Endothelial cell of umbilical vein (primary cell): Measurements from ENCODE around the gene SCAPER. TPM values are rescaled to one million over a fixed set of nuclear protein-coding genes. Genes with fewer than 3 reads are reported as not detected.
"Not testable (repeated sequence)": the region's sequence is repeated elsewhere in the genome, so short reads cannot be mapped to it uniquely, and the experiment has no call there.

Source experiments
- BruUV-seq: library from RNA; stranded (reverse); fragments of 400-500 nt; replicated peaks from 2 replicates; lab custom pipeline; 2021; lab: Mats Ljungman, UMichigan
- CTCF ChIA-PET: fragments of 300-600, 350-600 bp; sonication (Branson Sonifier 250); formaldehyde crosslinking; loops from one replicate; lab custom pipeline; 2021; ENCODE audit warnings: antibody characterized with exemption, inconsistent platforms; lab: Charles Lee
- POLR2A ChIA-PET: fragments of 300-600, 350-600 bp; sonication (Branson Sonifier 250); formaldehyde crosslinking; loops from one replicate; lab custom pipeline; 2021; ENCODE audit warnings: antibody characterized with exemption, inconsistent platforms; lab: Charles Lee
- DNase-seq: peaks from one replicate; pipeline ENCODE4 v3.0.0-alpha.2; 2011; ENCODE audit warnings: low read depth, low spot score
- FAIRE-seq: peaks from 2 replicates; lab custom pipeline; 2011; peaks lifted over from hg19 to GRCh38; lab: Jason Lieb, UNC
- H2AFZ ChIP-seq: 2 replicates; pipeline ENCODE4 v1.6.0; 2012; ENCODE audit warnings: low read depth, low read length, control low read depth, inconsistent platforms
- H3K27ac ChIP-seq: 2 replicates; pipeline ENCODE4 v1.5.1; 2011; ENCODE audit warnings: low read depth, mild to moderate bottlenecking, control low read depth, low read length, moderate library complexity; ENCODE audit not compliant: insufficient read depth
- H3K27me3 ChIP-seq, 2 experiments: 2 replicates each; pipeline versions ENCODE4 v1.6.0 to v1.6.1; 2011; ENCODE audit warnings: low read length in 2 of 2, mixed read lengths in 1 of 2; ENCODE audit not compliant: control insufficient read depth in 2 of 2, insufficient read depth in 2 of 2
- H3K36me3 ChIP-seq, 2 experiments: 2 replicates in 1 of 2; 3 replicates in 1 of 2; pipeline ENCODE4 v1.5.1; 2011; ENCODE audit warnings: low read length in 2 of 2, mild to moderate bottlenecking in 1 of 2, moderate library complexity in 1 of 2; ENCODE audit not compliant: control insufficient read depth in 2 of 2, insufficient read depth in 2 of 2; ENCODE audit errors: extremely low read depth in 1 of 2
- H3K4me1 ChIP-seq: 3 replicates; pipeline ENCODE4 v1.5.1; 2011; ENCODE audit warnings: mild to moderate bottlenecking, low read length; ENCODE audit not compliant: control insufficient read depth, insufficient read depth; ENCODE audit errors: extremely low read depth
- H3K4me2 ChIP-seq: 2 replicates; pipeline ENCODE4 v1.6.1; 2011; ENCODE audit warnings: low read length, control low read depth, mixed read lengths; ENCODE audit not compliant: insufficient read depth
- H3K4me3 ChIP-seq, 3 experiments: fragments of 200-600 bp in 1 of 3; sonication (generic), shearing (Covaris generic) in 1 of 3; replicated peaks in 1 of 3; 2 replicates each; pipeline ENCODE4 v1.5.1; 2011 to 2016; ENCODE audit warnings: control low read depth in 3 of 3, low read length in 3 of 3, mild to moderate bottlenecking in 2 of 3, inconsistent platforms in 1 of 3, low read depth in 1 of 3, moderate library complexity in 1 of 3; ENCODE audit not compliant: insufficient read depth in 1 of 3
- H3K79me2 ChIP-seq: 2 replicates; pipeline ENCODE4 v1.6.0; 2012; ENCODE audit warnings: low read length, inconsistent platforms; ENCODE audit not compliant: control insufficient read depth, insufficient read depth
- H3K9ac ChIP-seq: replicated peaks from 2 replicates; pipeline ENCODE3; 2011; ENCODE audit warnings: low read length, control low read depth; ENCODE audit not compliant: insufficient read depth; ENCODE audit errors: extremely low read depth
- H3K9me1 ChIP-seq: replicated peaks from 3 replicates; pipeline ENCODE4 v1.6.0; 2011; ENCODE audit warnings: mild to moderate bottlenecking, low read length; ENCODE audit not compliant: control insufficient read depth, insufficient read depth; ENCODE audit errors: extremely low read depth
- H3K9me3 ChIP-seq: replicated peaks from 2 replicates; pipeline ENCODE4 v1.5.1; 2012; ENCODE audit warnings: low read length, inconsistent platforms; ENCODE audit not compliant: control insufficient read depth, insufficient read depth
- H4K20me1 ChIP-seq: replicated peaks from 2 replicates; pipeline ENCODE3; 2011; ENCODE audit warnings: mild to moderate bottlenecking, low read length; ENCODE audit not compliant: control insufficient read depth, insufficient read depth; ENCODE audit errors: extremely low read depth
- CTCF ChIP-seq, 2 donors: IDR thresholded peaks; 1 replicate in 1 of 2; 2 replicates in 1 of 2; pipeline ENCODE4 v1.5.1; 2011; ENCODE audit warnings: low read length in 2 of 2, mild to moderate bottlenecking in 2 of 2, moderate library complexity in 2 of 2, control low read depth in 1 of 2, inconsistent platforms in 1 of 2, low read depth in 1 of 2; ENCODE audit not compliant: insufficient read depth in 1 of 2; ENCODE audit errors: extremely low read depth in 1 of 2
- EZH2 ChIP-seq: IDR thresholded peaks from 2 replicates; pipeline ENCODE4 v1.6.1; 2012; ENCODE audit warnings: borderline replicate concordance, low read depth, mild to moderate bottlenecking, moderate library complexity, low read length, inconsistent platforms; ENCODE audit not compliant: severe bottlenecking
- MAX ChIP-seq: IDR thresholded peaks from 2 replicates; pipeline ENCODE4 v1.6.1; 2011; ENCODE audit not compliant: insufficient read depth, insufficient read length
- MYC ChIP-seq: IDR thresholded peaks from one replicate; pipeline ENCODE4 v1.6.1; 2011; ENCODE audit warnings: mild to moderate bottlenecking, low read depth, low read length
- POLR2AphosphoS5 ChIP-seq: IDR thresholded peaks from 2 replicates; pipeline ENCODE4 v1.6.1; 2012; ENCODE audit warnings: low read depth, mild to moderate bottlenecking, control low read depth, low read length, moderate library complexity; ENCODE audit not compliant: insufficient read depth
- dilution Hi-C: fragments of 300-500 bp; cut with MboI; formaldehyde crosslinking; loops from one replicate; pipeline ENCODE4 v1.15.0; 2019; ENCODE audit warnings: low sequenced_read_pairs; ENCODE audit not compliant: extremely low pct_ligation_motif_present
- intact Hi-C: fragments of 100-400 bp; cut with micrococcal nuclease; formaldehyde crosslinking; loops from one replicate; pipeline ENCODE4 v1.10.0; 2022
- polyA plus RNA-seq, 4 experiments: library from polyadenylated mRNA; depleted of rRNA in 3 of 4; stranded (reverse) in 3 of 4; unstranded in 1 of 4; fragments of >200 nt; gene quantifications; 2 replicates each; pipeline versions ENCODE4 v1.2.1 to v1.2.3, GENCODE V29; 2011 to 2012; ENCODE audit warnings: missing spikeins in 1 of 4
- total RNA-seq: library from RNA; stranded (reverse); gene quantifications from 2 replicates; pipeline ENCODE4 v1.2.3, GENCODE V29; 2021

The SCAPER gene
- total and polyA plus RNA-seq, 2 donors (not counting 3 experiments of a cell fraction or from before 2014, with no cell fraction given): 2.7 to 12.7 TPM

GRCh38 chr15:76696840-76697239, 208.3 kb downstream of the SCAPER start:
- TF ChIP-seq POLR2AphosphoS5 (no peak), MYC (no peak), CTCF (IDR thresholded peaks at IDR 0.05; ENCODE audit: extremely low read depth in 1 of 2, insufficient read depth in 1 of 2, low read depth in 1 of 2, low read length in 2 of 2) (no peak), EZH2 (no peak), MAX (no peak)
- no TSS peak for BruUV-seq
- Histone ChIP-seq H3K36me3 (peaks cover 0 to 4% of the 10 kb centered on the region in 2 experiments), H2AFZ (no peak overlapping the region), H3K79me2 (no peaks in the 10 kb centered on the region), H3K4me2 (no peak overlapping the region), H3K9ac (no peak overlapping the region), H3K9me1 (no peaks in the 10 kb centered on the region), H3K27me3 (no peaks in the 10 kb centered on the region), H3K4me1 (no peaks in the 10 kb centered on the region), H3K27ac (no peak overlapping the region), H4K20me1 (no peaks in the 10 kb centered on the region), H3K4me3 (no peak overlapping the region), H3K9me3 (no peaks in the 10 kb centered on the region)
- peak; percentile 53 for FAIRE-seq
- no peak for DNase-seq
- intact Hi-C loops (no loop called here), dilution Hi-C loops (no loop called here)
- ChIA-PET POLR2A (no interaction called here), CTCF (interaction anchor here (1.3 kb wide), 1 partner anchor 10 kb away, joined by 3 read pairs; no protein-coding TSS in a partner anchor)

GRCh38 chr15:76692546-76692945, 212.6 kb downstream of the SCAPER start:
- dilution Hi-C loops, H3K27ac ChIP-seq, POLR2A ChIA-PET, H3K9ac ChIP-seq, H3K36me3 ChIP-seq, DNase-seq, intact Hi-C loops, BruUV-seq, FAIRE-seq, H3K4me3 ChIP-seq, H3K27me3 ChIP-seq, H3K4me2 ChIP-seq, H3K4me1 ChIP-seq, CTCF ChIA-PET, H3K79me2 ChIP-seq, H4K20me1 ChIP-seq, H3K9me3 ChIP-seq, H3K9me1 ChIP-seq, H2AFZ ChIP-seq: not testable (repeated sequence)

- H3K9ac ChIP-seq, H3K27ac ChIP-seq, H3K4me1 ChIP-seq, dilution Hi-C loops, H2AFZ ChIP-seq, H3K4me3 ChIP-seq, H3K9me1 ChIP-seq, FAIRE-seq, H3K9me3 ChIP-seq, H4K20me1 ChIP-seq, BruUV-seq, intact Hi-C loops, H3K4me2 ChIP-seq, POLR2A ChIA-PET, H3K79me2 ChIP-seq, CTCF ChIA-PET, H3K27me3 ChIP-seq, DNase-seq, H3K36me3 ChIP-seq: not testable (repeated sequence)
Observed at GRCh38 chr15:76687592-76687991, 217.5 kb downstream of the SCAPER start.
